Karpas-422 (cell line): Measurements from ENCODE around the gene NOXA1. TPM values are rescaled to one million over a fixed set of nuclear protein-coding genes. Genes with fewer than 3 reads are reported as not detected.

Source experiments
- DNase-seq: peaks from one replicate; pipeline ENCODE4 v3.0.0-alpha.2; 2015
- H2AFZ ChIP-seq: fragments of 200-600 bp; sonication (generic); 2 replicates; pipeline ENCODE4 v1.6.1; 2014; ENCODE audit warnings: antibody characterized with exemption, low read length, mixed read lengths
- H3K27ac ChIP-seq: fragments of 200-600 bp; sonication (generic); 2 replicates; pipeline ENCODE4 v1.5.1; 2014; ENCODE audit warnings: mild to moderate bottlenecking, low read length, moderate library complexity
- H3K27me3 ChIP-seq: fragments of 200-600 bp; sonication (generic); 2 replicates; pipeline ENCODE4 v1.6.1; 2014; ENCODE audit warnings: low read length, mixed read lengths
- H3K36me3 ChIP-seq: fragments of 200-600 bp; sonication (generic); 2 replicates; pipeline ENCODE4 v1.6.1; 2014; ENCODE audit warnings: low read length, mixed read lengths; ENCODE audit not compliant: insufficient read depth
- H3K4me1 ChIP-seq: fragments of 200-600 bp; sonication (generic); 2 replicates; pipeline ENCODE4 v1.6.1; 2014; ENCODE audit warnings: mild to moderate bottlenecking, low read length, mixed read lengths
- H3K4me2 ChIP-seq: fragments of 200-600 bp; sonication (generic); 2 replicates; pipeline ENCODE4 v1.6.1; 2014; ENCODE audit warnings: low read length, low read depth, mild to moderate bottlenecking; ENCODE audit not compliant: poor library complexity, severe bottlenecking
- H3K4me3 ChIP-seq: fragments of 200-600 bp; sonication (generic); 2 replicates; pipeline ENCODE4 v1.5.1; 2014; ENCODE audit warnings: mild to moderate bottlenecking, antibody characterized with exemption, low read length, mixed read lengths
- H3K79me2 ChIP-seq: fragments of 200-600 bp; sonication (generic); 2 replicates; pipeline ENCODE4 v1.6.1; 2014; ENCODE audit warnings: mild to moderate bottlenecking, low read length, mixed read lengths
- H3K9ac ChIP-seq: fragments of 200-600 bp; sonication (generic); 2 replicates; pipeline ENCODE4 v1.6.0; 2014; ENCODE audit warnings: low read length
- H3K9me2 ChIP-seq: fragments of 200-600 bp; sonication (generic), shearing (Covaris generic); replicated peaks from 2 replicates; pipeline ENCODE4 v1.6.0; 2014; ENCODE audit warnings: mild to moderate bottlenecking, low read length, moderate library complexity; ENCODE audit not compliant: insufficient read depth
- H3K9me3 ChIP-seq: fragments of 300-700, 200-600 bp; sonication (generic); 2 replicates; pipeline ENCODE4 v1.6.1; 2014; ENCODE audit warnings: low read length, mixed read lengths
- H4K20me1 ChIP-seq: fragments of 200-600 bp; sonication (generic); 2 replicates; pipeline ENCODE4 v1.6.1; 2014; ENCODE audit warnings: mild to moderate bottlenecking, antibody characterized with exemption, low read length, low read depth; ENCODE audit not compliant: insufficient read depth
- total RNA-seq: library from RNA; depleted of rRNA; stranded (reverse); fragments of >200 nt; shearing (Covaris generic); gene quantifications from 2 replicates; pipeline ENCODE4 v1.2.3, GENCODE V29; 2014; ENCODE audit warnings: low replicate concordance

NOXA1 gene
- total RNA-seq, 1 experiment from 2014 or later, result not detected

DNA sequence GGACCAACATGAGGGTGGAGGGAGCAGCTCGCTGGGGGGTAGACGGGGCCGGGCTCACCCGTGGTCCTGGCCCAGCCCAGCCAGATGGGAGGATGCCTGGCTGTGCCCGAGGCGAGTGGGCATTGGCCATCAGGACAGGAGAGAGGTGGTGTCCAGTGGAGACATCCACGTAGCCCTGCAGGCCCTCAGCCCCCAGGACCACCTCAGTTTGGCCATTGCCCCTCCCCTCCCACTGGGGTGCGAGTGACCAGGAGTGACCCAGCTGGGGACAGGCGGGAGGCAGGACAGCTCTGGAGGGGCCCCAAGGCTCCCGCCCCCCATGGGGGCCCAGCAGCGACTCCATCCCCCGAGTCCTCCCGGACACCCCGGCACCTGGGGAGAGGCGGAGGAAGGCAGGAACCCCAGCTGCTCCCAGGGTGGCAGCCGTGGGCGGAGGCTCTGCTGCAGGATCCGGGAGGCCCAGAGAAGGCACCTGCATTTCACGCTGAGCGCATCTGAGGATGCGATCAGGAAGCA lies 8.3 kb downstream of the NOXA1 start:
- Histone ChIP-seq H3K4me1 (peaks cover 17% of the 10 kb centered on the region), H3K4me2 (no peak overlapping the region)

DNA sequence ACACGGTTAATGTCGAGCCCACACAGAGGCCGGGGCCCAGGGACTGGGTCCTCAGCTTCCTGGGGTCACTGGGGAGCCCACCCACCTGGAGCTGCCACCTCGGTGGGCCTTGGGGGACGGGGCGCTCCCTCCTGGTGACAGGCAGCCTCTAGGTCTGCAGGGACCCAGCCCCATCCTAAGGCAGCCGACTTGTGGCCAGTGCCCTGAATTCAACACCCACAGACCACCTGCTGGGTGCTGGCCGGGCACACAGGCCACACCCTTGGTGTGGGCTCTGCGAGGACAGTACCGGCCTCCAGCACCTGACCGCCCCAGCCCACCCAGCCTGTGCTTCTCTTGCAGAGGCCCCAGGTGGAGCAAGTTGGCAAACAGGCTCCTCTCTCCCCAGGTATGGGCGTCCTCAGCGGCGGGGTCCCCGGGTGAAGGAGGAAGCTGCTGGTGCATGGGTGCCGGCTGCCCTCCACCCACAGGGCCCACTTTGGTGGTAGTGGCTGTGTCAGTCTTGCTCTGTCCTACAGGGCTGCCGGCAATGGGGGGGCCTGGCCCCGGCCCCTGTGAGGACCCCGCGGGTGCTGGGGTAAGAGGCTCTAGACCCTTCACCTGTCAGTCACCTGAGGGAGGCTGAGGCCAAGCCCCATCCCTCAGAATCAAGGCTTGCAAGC lies 9.6 kb downstream of the NOXA1 start:
- Histone ChIP-seq H3K79me2 (no peaks in the 10 kb centered on the region), H3K9ac (no peak overlapping the region), H3K27ac (no peak overlapping the region), H3K9me2 (no peaks in the 10 kb centered on the region), H3K27me3 (no peaks in the 10 kb centered on the region), H3K9me3 (no peaks in the 10 kb centered on the region), H3K4me1 (peaks cover 17% of the 10 kb centered on the region), H2AFZ (no peak overlapping the region), H3K4me2 (no peak overlapping the region), H3K36me3 (no peaks in the 10 kb centered on the region), H4K20me1 (no peaks in the 10 kb centered on the region), H3K4me3 (no peak overlapping the region)
- no peak for DNase-seq

More for the DNA sequence above, 8.3 kb downstream of the NOXA1 start:
- Histone ChIP-seq H3K4me3 (no peak overlapping the region), H3K36me3 (no peaks in the 10 kb centered on the region), H3K27ac (no peak overlapping the region), H3K9ac (no peak overlapping the region), H3K9me3 (no peaks in the 10 kb centered on the region), H3K27me3 (no peaks in the 10 kb centered on the region), H3K79me2 (no peaks in the 10 kb centered on the region), H3K9me2 (no peaks in the 10 kb centered on the region), H4K20me1 (no peaks in the 10 kb centered on the region), H2AFZ (no peak overlapping the region)
- DNase-seq, result no peak

DNA sequence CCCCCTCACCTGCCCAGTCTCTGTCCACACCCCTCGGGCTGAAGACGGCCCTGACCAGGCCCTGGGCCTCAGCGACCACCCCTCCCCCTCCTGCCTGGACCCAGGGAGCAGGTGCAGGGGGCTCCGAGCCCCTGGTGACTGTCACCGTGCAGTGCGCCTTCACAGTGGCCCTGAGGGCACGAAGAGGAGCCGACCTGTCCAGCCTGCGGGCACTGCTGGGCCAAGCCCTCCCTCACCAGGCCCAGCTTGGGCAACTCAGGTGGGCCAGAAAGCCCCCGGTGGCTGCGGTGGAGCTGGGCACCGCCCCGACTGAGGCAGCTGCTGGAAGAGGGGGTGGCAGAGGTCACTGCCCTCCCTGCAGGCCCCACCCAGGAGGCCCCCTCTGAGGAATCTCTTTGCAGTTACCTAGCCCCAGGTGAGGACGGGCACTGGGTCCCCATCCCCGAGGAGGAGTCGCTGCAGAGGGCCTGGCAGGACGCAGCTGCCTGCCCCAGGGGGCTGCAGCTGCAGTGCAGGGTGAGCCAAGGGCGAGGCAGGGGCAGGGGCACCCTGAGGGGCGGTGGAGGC lies 10.2 kb downstream of the NOXA1 start:
- no peaks in the 10 kb centered on the region for H3K36me3 ChIP-seq
- H3K27ac ChIP-seq, result no peak overlapping the region
- H3K4me3 ChIP-seq, result no peak overlapping the region
- no peak for DNase-seq
- H3K9ac ChIP-seq, result no peak overlapping the region
- H3K4me2 ChIP-seq, result no peak overlapping the region
- H3K4me1 ChIP-seq, result peaks cover 17% of the 10 kb centered on the region
- no peaks in the 10 kb centered on the region for H3K27me3 ChIP-seq
- no peaks in the 10 kb centered on the region for H3K79me2 ChIP-seq
- no peaks in the 10 kb centered on the region for H4K20me1 ChIP-seq
- no peaks in the 10 kb centered on the region for H3K9me3 ChIP-seq
- no peak overlapping the region for H2AFZ ChIP-seq
- no peaks in the 10 kb centered on the region for H3K9me2 ChIP-seq

DNA sequence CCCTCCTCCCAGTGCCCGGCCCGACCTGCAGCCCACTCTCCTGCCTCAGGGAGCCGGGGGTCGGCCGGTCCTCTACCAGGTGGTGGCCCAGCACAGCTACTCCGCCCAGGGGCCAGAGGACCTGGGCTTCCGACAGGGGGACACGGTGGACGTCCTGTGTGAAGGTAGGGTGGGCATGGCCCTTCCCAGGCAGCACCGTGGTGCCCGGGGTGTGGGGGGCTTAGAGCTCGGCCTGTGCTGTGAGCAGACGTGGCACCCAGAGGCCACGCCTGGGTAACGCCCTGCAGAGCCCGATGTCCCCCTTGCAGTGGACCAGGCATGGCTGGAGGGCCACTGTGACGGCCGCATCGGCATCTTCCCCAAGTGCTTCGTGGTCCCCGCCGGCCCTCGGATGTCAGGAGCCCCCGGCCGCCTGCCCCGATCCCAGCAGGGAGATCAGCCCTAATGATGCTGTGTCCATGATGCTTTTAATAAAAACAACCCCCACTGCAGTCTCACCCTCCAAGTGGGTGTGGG lies 10.8 kb downstream of the NOXA1 start:
- Histone ChIP-seq H3K4me2 (no peak overlapping the region), H3K79me2 (no peaks in the 10 kb centered on the region)

DNA sequence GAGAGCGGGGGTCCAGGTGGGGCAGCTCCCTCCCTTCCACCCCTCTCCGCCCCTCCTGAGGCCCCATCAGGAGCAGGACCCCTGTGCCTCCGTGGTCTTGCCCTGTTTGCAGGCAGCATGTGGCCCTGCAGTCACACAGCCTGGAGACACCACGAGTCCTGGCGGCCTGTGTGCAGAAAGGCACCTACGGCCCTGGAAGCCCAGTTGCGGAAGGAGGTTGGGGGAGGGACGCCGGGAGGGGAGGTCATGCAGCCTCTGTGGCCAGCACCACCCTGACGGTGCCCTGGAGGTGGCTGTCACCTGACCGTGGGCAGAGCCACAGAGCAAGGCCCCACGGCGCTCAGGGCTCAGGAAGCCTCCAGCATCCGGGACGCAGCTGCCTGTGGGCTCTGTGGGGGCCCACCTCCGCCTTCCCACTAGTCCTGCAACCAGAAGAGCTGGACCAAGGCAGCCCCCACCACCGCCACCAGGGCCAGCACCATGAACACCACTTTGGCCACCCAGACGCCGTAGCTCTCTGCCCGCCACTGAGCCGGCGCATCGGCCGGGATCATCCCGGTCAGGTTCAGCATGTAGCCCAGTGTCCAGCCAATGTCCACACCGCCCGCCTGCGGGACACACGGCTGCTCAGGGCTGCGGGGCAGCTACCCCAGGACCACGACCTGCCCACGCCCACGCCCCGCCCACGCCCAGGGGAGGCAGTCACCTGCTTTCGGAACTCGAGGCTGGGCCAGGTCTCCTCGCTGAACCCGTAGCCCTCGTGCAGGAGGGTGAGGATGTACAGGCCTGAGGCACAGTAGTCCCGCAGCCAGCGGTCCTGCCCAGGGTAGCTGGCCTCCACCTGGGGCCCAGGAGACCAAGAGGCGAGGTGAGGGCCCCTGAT lies 11.5 kb downstream of the NOXA1 start:
- H3K4me3 ChIP-seq, result no peak overlapping the region
- H3K9me3 ChIP-seq, result no peaks in the 10 kb centered on the region
- no peak overlapping the region for H3K27ac ChIP-seq
- H3K4me2 ChIP-seq, result no peak overlapping the region
- H4K20me1 ChIP-seq, result no peaks in the 10 kb centered on the region
- peaks cover 6% of the 10 kb centered on the region for H3K4me1 ChIP-seq
- no peaks in the 10 kb centered on the region for H3K36me3 ChIP-seq
- DNase-seq, result no peak
- no peaks in the 10 kb centered on the region for H3K79me2 ChIP-seq
- no peaks in the 10 kb centered on the region for H3K27me3 ChIP-seq
- H3K9me2 ChIP-seq, result no peaks in the 10 kb centered on the region
- H2AFZ ChIP-seq, result no peak overlapping the region
- no peak overlapping the region for H3K9ac ChIP-seq

More for the DNA sequence above, 10.8 kb downstream of the NOXA1 start:
- H3K9me3 ChIP-seq, result no peaks in the 10 kb centered on the region
- H3K27ac ChIP-seq, result no peak overlapping the region
- H3K9me2 ChIP-seq, result no peaks in the 10 kb centered on the region
- no peaks in the 10 kb centered on the region for H4K20me1 ChIP-seq
- no peaks in the 10 kb centered on the region for H3K27me3 ChIP-seq
- no peak for DNase-seq
- peaks cover 14% of the 10 kb centered on the region for H3K4me1 ChIP-seq
- H3K36me3 ChIP-seq, result no peaks in the 10 kb centered on the region
- H3K9ac ChIP-seq, result no peak overlapping the region
- no peak overlapping the region for H2AFZ ChIP-seq
- H3K4me3 ChIP-seq, result no peak overlapping the region

DNA sequence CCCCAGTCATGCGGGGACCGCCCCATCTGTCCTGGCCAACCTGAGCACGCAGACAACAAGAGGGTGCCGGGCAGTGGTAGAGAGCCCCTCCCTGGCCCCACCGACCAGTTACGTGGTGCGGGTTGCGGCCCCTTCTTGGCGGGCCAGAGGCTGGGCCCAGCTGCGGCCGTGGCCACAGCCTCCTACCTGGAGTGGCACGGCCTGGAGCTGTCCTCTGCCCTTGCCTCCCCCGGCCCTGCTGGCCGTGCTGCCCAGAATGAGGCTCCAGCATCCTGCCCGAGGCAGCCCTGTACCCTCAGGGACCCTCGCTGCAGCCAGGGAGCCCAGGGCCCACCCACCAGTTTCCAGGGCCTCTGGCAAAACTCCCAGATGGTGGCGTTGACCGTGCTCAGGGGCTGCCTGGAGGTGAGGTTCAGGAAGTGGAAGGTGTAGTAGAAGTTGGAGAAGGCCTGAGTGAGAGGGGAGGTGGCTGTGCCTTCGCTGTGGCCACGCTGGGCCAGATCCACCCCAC lies 12.2 kb downstream of the NOXA1 start:
- H2AFZ ChIP-seq, result no peak overlapping the region
- H3K79me2 ChIP-seq, result no peaks in the 10 kb centered on the region
- DNase-seq, result no peak
- H4K20me1 ChIP-seq, result no peaks in the 10 kb centered on the region
- no peak overlapping the region for H3K4me2 ChIP-seq
- H3K9me3 ChIP-seq, result no peaks in the 10 kb centered on the region
- H3K4me1 ChIP-seq, result no peaks in the 10 kb centered on the region
- no peaks in the 10 kb centered on the region for H3K9me2 ChIP-seq
- H3K9ac ChIP-seq, result no peak overlapping the region
- no peak overlapping the region for H3K4me3 ChIP-seq
- no peak overlapping the region for H3K27ac ChIP-seq
- no peaks in the 10 kb centered on the region for H3K36me3 ChIP-seq
- no peaks in the 10 kb centered on the region for H3K27me3 ChIP-seq

DNA sequence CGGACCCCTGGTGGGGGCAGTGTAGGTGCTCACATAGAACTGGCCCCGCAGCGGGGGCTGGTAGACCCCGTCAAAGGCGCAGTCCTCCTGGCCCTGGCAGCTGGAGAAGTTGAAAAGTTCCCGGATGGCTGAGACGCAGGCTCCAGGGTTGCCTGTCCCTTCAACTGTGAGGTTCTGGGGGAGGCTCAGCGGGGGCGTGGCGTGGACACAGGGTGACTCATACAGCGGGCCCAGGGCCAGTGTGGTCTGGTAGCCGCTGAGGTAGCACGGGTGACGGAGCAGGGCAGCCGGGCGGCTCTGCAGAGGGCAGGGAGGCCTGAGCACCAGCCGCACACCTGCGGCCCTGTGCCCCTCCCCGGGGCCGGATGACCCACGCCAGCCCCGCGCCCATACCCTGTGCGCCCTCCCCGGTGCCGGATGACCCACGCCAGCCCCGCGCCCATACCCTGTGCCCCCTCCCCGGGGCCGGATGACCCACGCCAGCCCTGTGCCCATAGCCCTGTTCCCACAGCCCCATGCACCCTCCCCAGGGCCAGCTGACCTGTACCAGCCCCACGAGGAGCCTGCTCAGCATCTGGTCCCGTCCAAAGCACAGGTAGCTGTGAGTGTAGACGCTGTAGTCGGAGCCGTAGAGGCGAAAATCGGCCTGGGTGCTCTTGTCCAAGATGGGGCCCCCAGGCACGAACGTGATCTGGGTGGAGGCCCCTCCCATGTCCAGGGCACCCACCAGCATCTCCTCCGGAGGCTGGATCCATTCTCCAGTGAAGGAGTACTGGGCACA lies 13.0 kb downstream of the NOXA1 start:
- Histone ChIP-seq H2AFZ (no peak overlapping the region), H3K9me3 (no peaks in the 10 kb centered on the region), H3K9ac (no peak overlapping the region), H3K4me3 (no peak overlapping the region), H3K4me1 (no peaks in the 10 kb centered on the region), H3K27ac (no peak overlapping the region), H3K9me2 (no peaks in the 10 kb centered on the region), H3K27me3 (no peaks in the 10 kb centered on the region), H4K20me1 (no peaks in the 10 kb centered on the region), H3K36me3 (no peaks in the 10 kb centered on the region), H3K4me2 (no peak overlapping the region), H3K79me2 (no peaks in the 10 kb centered on the region)
- DNase-seq, result no peak
